ENCODE measurements around the gene EIF6. TPM values are rescaled to one million over a fixed set of nuclear protein-coding genes. Genes with fewer than 3 reads are reported as not detected.

EIF6 gene
- total RNA-seq, 1 donor from 2014 or later = 271 TPM

GRCh38 chr20:35251613-35251940 lies 33.0 kb downstream of the EIF6 start:
- no peaks in the 10 kb centered on the region for H3K4me1 ChIP-seq (ENCODE audit: insufficient read depth, low read length)
- H3K27me3 Mint-ChIP-seq (ENCODE audit: low read depth, unreplicated experiment) = peaks cover 2% of the 10 kb centered on the region
- H3K4me2 ChIP-seq (ENCODE audit: low read length) = no peak overlapping the region
- no peak overlapping the region for H3K9ac ChIP-seq (ENCODE audit: low read length)
- FAIRE-seq (no peak), DNase-seq (ENCODE audit: low read depth) (no peak)
- no peak overlapping the region for H3K4me3 Mint-ChIP-seq (ENCODE audit: unreplicated experiment)
- H3K27ac Mint-ChIP-seq (ENCODE audit: unreplicated experiment) = no peak overlapping the region
- H3K79me2 ChIP-seq (ENCODE audit: insufficient read depth, low read length) = no peaks in the 10 kb centered on the region
- TF ChIP-seq CTCF (IDR thresholded peaks at IDR 0.05; ENCODE audit: insufficient read depth, low read depth, low read length) (no peak), EZH2 (IDR thresholded peaks at IDR 0.05; ENCODE audit: insufficient read depth, low read length) (no peak)
- no peak overlapping the region for H3K27ac ChIP-seq (ENCODE audit: low read depth, low read length)
- no peak overlapping the region for H3K4me3 ChIP-seq (ENCODE audit: insufficient read depth, low read depth, low read length)
- H3K36me3 Mint-ChIP-seq (ENCODE audit: low read depth, unreplicated experiment) = peaks cover 12% of the 10 kb centered on the region
- no peaks in the 10 kb centered on the region for H3K9me3 ChIP-seq (ENCODE audit: insufficient read depth, low read depth, low read length)
- no peaks in the 10 kb centered on the region for H3K27me3 ChIP-seq (ENCODE audit: insufficient read depth, low read length)
- no peaks in the 10 kb centered on the region for H4K20me1 ChIP-seq (ENCODE audit: insufficient read depth, low read length)
- peaks cover 4% of the 10 kb centered on the region for H3K4me1 Mint-ChIP-seq (ENCODE audit: low read depth, unreplicated experiment)
- peaks cover 2% of the 10 kb centered on the region for H3K9me3 Mint-ChIP-seq (ENCODE audit: unreplicated experiment)
- no peaks in the 10 kb centered on the region for H3K36me3 ChIP-seq (ENCODE audit: insufficient read depth, low read length)
- no peak overlapping the region for H2AFZ ChIP-seq (ENCODE audit: low read depth, low read length)

GRCh38 chr20:35248641-35249475 lies 35.7 kb downstream of the EIF6 start:
- no peaks in the 10 kb centered on the region for H3K4me1 ChIP-seq (ENCODE audit: insufficient read depth, low read length)
- no peaks in the 10 kb centered on the region for H4K20me1 ChIP-seq (ENCODE audit: insufficient read depth, low read length)
- no peaks in the 10 kb centered on the region for H3K79me2 ChIP-seq (ENCODE audit: insufficient read depth, low read length)
- DNase-seq (ENCODE audit: low read depth) (peak; percentile 38), FAIRE-seq (no peak)
- peaks cover 4% of the 10 kb centered on the region for H3K27me3 ChIP-seq (ENCODE audit: insufficient read depth, low read length)
- H2AFZ ChIP-seq (ENCODE audit: low read depth, low read length) = no peak overlapping the region
- no peak overlapping the region for H3K9ac ChIP-seq (ENCODE audit: low read length)
- H3K4me3 Mint-ChIP-seq (ENCODE audit: unreplicated experiment) = no peak overlapping the region
- peaks cover 4% of the 10 kb centered on the region for H3K4me1 Mint-ChIP-seq (ENCODE audit: low read depth, unreplicated experiment)
- no peak overlapping the region for H3K27ac ChIP-seq (ENCODE audit: low read depth, low read length)
- H3K27ac Mint-ChIP-seq (ENCODE audit: unreplicated experiment) = peak overlapping the region; percentile 34
- no peak for TF ChIP-seq CTCF (IDR thresholded peaks at IDR 0.05; ENCODE audit: insufficient read depth, low read depth, low read length)
- TF ChIP-seq EZH2 (IDR thresholded peaks at IDR 0.05; ENCODE audit: insufficient read depth, low read length) = no peak
- H3K9me3 Mint-ChIP-seq (ENCODE audit: unreplicated experiment) = peaks cover 2% of the 10 kb centered on the region
- H3K9me3 ChIP-seq (ENCODE audit: insufficient read depth, low read depth, low read length) = no peaks in the 10 kb centered on the region
- H3K36me3 ChIP-seq (ENCODE audit: insufficient read depth, low read length) = no peaks in the 10 kb centered on the region
- no peak overlapping the region for H3K4me3 ChIP-seq (ENCODE audit: insufficient read depth, low read depth, low read length)
- H3K36me3 Mint-ChIP-seq (ENCODE audit: low read depth, unreplicated experiment) = peaks cover 3% of the 10 kb centered on the region
- no peak overlapping the region for H3K4me2 ChIP-seq (ENCODE audit: low read length)
- no peaks in the 10 kb centered on the region for H3K27me3 Mint-ChIP-seq (ENCODE audit: low read depth, unreplicated experiment)

GRCh38 chr20:35246723-35247122 lies 37.8 kb downstream of the EIF6 start:
- Histone ChIP-seq H3K79me2 (ENCODE audit: insufficient read depth, low read length) (no peaks in the 10 kb centered on the region), H3K9ac (ENCODE audit: low read length) (no peak overlapping the region), H3K27ac (ENCODE audit: low read depth, low read length) (no peak overlapping the region), H3K4me1 (ENCODE audit: insufficient read depth, low read length) (no peaks in the 10 kb centered on the region), H3K4me3 (ENCODE audit: insufficient read depth, low read depth, low read length) (no peak overlapping the region), H4K20me1 (ENCODE audit: insufficient read depth, low read length) (no peaks in the 10 kb centered on the region), H3K27me3 (ENCODE audit: insufficient read depth, low read length) (peaks cover 13% of the 10 kb centered on the region), H3K36me3 (ENCODE audit: insufficient read depth, low read length) (no peaks in the 10 kb centered on the region), H3K9me3 (ENCODE audit: insufficient read depth, low read depth, low read length) (no peaks in the 10 kb centered on the region), H2AFZ (ENCODE audit: low read depth, low read length) (no peak overlapping the region), H3K4me2 (ENCODE audit: low read length) (no peak overlapping the region)
- peaks cover 2% of the 10 kb centered on the region for H3K9me3 Mint-ChIP-seq (ENCODE audit: unreplicated experiment)
- H3K4me1 Mint-ChIP-seq (ENCODE audit: low read depth, unreplicated experiment) = peaks cover 4% of the 10 kb centered on the region
- no peak overlapping the region for H3K27ac Mint-ChIP-seq (ENCODE audit: unreplicated experiment)
- FAIRE-seq (no peak), DNase-seq (ENCODE audit: low read depth) (no peak)
- H3K27me3 Mint-ChIP-seq (ENCODE audit: low read depth, unreplicated experiment) = peaks cover 1% of the 10 kb centered on the region
- H3K36me3 Mint-ChIP-seq (ENCODE audit: low read depth, unreplicated experiment) = peaks cover 3% of the 10 kb centered on the region
- TF ChIP-seq CTCF (IDR thresholded peaks at IDR 0.05; ENCODE audit: insufficient read depth, low read depth, low read length) (no peak), EZH2 (IDR thresholded peaks at IDR 0.05; ENCODE audit: insufficient read depth, low read length) (no peak)
- H3K4me3 Mint-ChIP-seq (ENCODE audit: unreplicated experiment) = no peak overlapping the region
